HG03575 (cell line): Measurements from ENCODE around the gene NRP1.

Source experiments
- ATAC-seq: cut with Tn5 transposase; IDR thresholded peaks from one replicate; pipeline ENCODE4 v1.9.1; 2021; ENCODE audit not compliant: unreplicated experiment, insufficient number of reproducible peaks, low FRiP score; ENCODE audit errors: extremely low read depth

NRP1 gene

DNA sequence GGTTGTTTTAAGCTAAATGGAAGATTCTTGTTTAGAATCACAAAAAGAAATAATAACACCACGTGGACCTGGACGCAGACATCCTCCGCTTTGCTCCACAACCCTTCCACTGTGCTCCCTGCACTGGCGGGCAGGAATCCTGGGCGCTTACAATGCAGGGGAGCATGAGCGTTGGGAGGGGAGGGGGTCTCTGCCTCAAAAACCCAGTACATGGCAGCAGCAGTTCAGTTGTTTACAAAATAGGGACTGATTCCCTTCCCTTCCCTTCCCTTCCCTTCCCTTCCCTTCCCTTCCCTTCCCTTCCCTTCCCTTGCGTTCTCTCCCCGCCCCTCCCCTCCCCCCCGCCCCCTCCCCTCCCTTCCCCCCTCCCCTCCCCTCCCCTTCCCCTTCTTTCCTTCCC, 206.8 kb downstream of the NRP1 start:
- ATAC-seq = no peak
